GM12878 (cell line): Measurements from ENCODE around the gene PLK1. TPM values are rescaled to one million over a fixed set of nuclear protein-coding genes. Genes with fewer than 3 reads are reported as not detected.

Source experiments
- ATAC-seq: fragments of 200-7000 bp; cut with Tn5 transposase; 3 replicates; pipeline ENCODE4 v1.9.1; 2020; ENCODE audit warnings: mild to moderate bottlenecking, moderate library complexity
- BruUV-seq: library from RNA; stranded (reverse); fragments of 400-500 nt; replicated peaks from 2 replicates; lab custom pipeline; 2021; lab: Mats Ljungman, UMichigan
- CTCF ChIA-PET: fragments of 300-600 bp; sonication (Branson Sonifier 250); formaldehyde crosslinking; extraction: SDS; loops from one replicate; lab custom pipeline; 2021; ENCODE audit warnings: inconsistent platforms; lab: Yijun Ruan, JAX
- POLR2A ChIA-PET: fragments of 350-600 bp; formaldehyde crosslinking; extraction: SDS; loops from one replicate; lab custom pipeline; 2021; ENCODE audit warnings: inconsistent platforms; lab: Charles Lee
- RAD21 ChIA-PET: fragments of 300-600 bp; sonication (Branson Sonifier 250); formaldehyde crosslinking; loops from one replicate; lab custom pipeline; 2023; ENCODE audit warnings: antibody characterized with exemption; ENCODE audit not compliant: unreplicated experiment; lab: Charles Lee
- SMC1A ChIA-PET: fragments of 300-600 bp; sonication (Branson Sonifier 250); formaldehyde crosslinking; loops from one replicate; lab custom pipeline; 2023; ENCODE audit not compliant: unreplicated experiment, uncharacterized antibody; lab: Charles Lee
- DNase-seq: peaks from one replicate; pipeline ENCODE4 v3.0.0-alpha.2; 2011; ENCODE audit warnings: low read depth, low spot score
- FAIRE-seq: peaks from 3 replicates; lab custom pipeline; 2011; peaks lifted over from hg19 to GRCh38; lab: Jason Lieb, UNC
- H2AFZ ChIP-seq: 2 replicates; pipeline ENCODE4 v1.6.0; 2011; ENCODE audit warnings: low read depth, low read length, control low read depth; ENCODE audit not compliant: control insufficient read depth
- H3K27ac ChIP-seq: 2 replicates; pipeline ENCODE4 v1.5.1; 2011; ENCODE audit warnings: control low read depth; ENCODE audit not compliant: control insufficient read depth, insufficient read depth
- H3K27me3 ChIP-seq, 2 experiments: replicated peaks in 1 of 2; 2 replicates each; pipeline versions ENCODE4 v1.6.0 to v1.6.1; 2011; ENCODE audit warnings: low read length in 1 of 2; ENCODE audit not compliant: control insufficient read depth in 2 of 2, insufficient read depth in 2 of 2
- H3K36me3 ChIP-seq, 2 experiments: 2 replicates each; pipeline ENCODE4 v1.5.1; 2011; ENCODE audit warnings: low read length in 1 of 2; ENCODE audit not compliant: control insufficient read depth in 2 of 2, insufficient read depth in 2 of 2
- H3K4me1 ChIP-seq: 2 replicates; pipeline ENCODE4 v1.6.1; 2011; ENCODE audit warnings: mild to moderate bottlenecking, low read length, moderate library complexity, mixed read lengths; ENCODE audit not compliant: control insufficient read depth, insufficient read depth
- H3K4me2 ChIP-seq: 2 replicates; pipeline ENCODE4 v1.6.0; 2011; ENCODE audit warnings: control low read depth; ENCODE audit not compliant: control insufficient read depth, insufficient read depth
- H3K4me3 ChIP-seq: fragments of 200-600 bp; sonication (generic); 2 replicates; pipeline ENCODE4 v1.5.1; 2016
- H3K79me2 ChIP-seq: 2 replicates; pipeline ENCODE4 v1.6.0; 2011; ENCODE audit warnings: low read length; ENCODE audit not compliant: control insufficient read depth, insufficient read depth
- H3K9ac ChIP-seq: 2 replicates; pipeline ENCODE4 v1.8.0; 2011; ENCODE audit warnings: low read length, control low read depth, mixed read lengths; ENCODE audit not compliant: control insufficient read depth, insufficient read depth
- H3K9me3 ChIP-seq: replicated peaks from 3 replicates; pipeline ENCODE4 v1.5.1; 2011; ENCODE audit warnings: mild to moderate bottlenecking, low read length; ENCODE audit not compliant: control insufficient read depth, insufficient read depth
- H4K20me1 ChIP-seq: 2 replicates; pipeline ENCODE4 v1.6.0; 2011; ENCODE audit not compliant: control insufficient read depth, insufficient read depth
- CBFB ChIP-seq: IDR thresholded peaks from 2 replicates; pipeline ENCODE4 v1.6.1; 2016; ENCODE audit warnings: antibody characterized with exemption, low read depth
- CREB1 ChIP-seq: IDR thresholded peaks from 2 replicates; pipeline ENCODE4 v1.6.1; 2012; ENCODE audit warnings: low read depth, mild to moderate bottlenecking, inconsistent platforms
- EGR1 ChIP-seq, 2 experiments: IDR thresholded peaks; 1 replicate in 1 of 2; 2 replicates in 1 of 2; pipeline ENCODE4 v1.6.1; 2011 to 2012; ENCODE audit warnings: low read depth in 2 of 2, low read length in 2 of 2, borderline replicate concordance in 1 of 2, mild to moderate bottlenecking in 1 of 2, moderate library complexity in 1 of 2
- HDAC2 ChIP-seq: fragments of 200-600 bp; sonication (generic); IDR thresholded peaks from 2 replicates; pipeline ENCODE4 v1.6.1; 2017
- NRF1 ChIP-seq: conservative IDR thresholded peaks from 2 replicates; pipeline ENCODE4 v1.6.1; 2011; ENCODE audit warnings: mild to moderate bottlenecking, low read depth, low read length, improper control_type of control experiment
- RELA ChIP-seq: fragments of 450-650 bp; IDR thresholded peaks from 2 replicates; pipeline ENCODE4 v1.8.0; 2014; ENCODE audit warnings: borderline replicate concordance; ENCODE audit not compliant: partially characterized antibody
- SREBF2 ChIP-seq: IDR thresholded peaks from 2 replicates; pipeline ENCODE4 v1.6.1; 2012; ENCODE audit warnings: mild to moderate bottlenecking, low read length
- TCF12 ChIP-seq: IDR thresholded peaks from 2 replicates; pipeline ENCODE4 v1.6.1; 2011; ENCODE audit warnings: low read depth, mild to moderate bottlenecking, low read length
- TCF3 ChIP-seq: IDR thresholded peaks from 2 replicates; pipeline ENCODE4 v1.6.1; 2012; ENCODE audit warnings: low read depth, mild to moderate bottlenecking, low read length, borderline replicate concordance; ENCODE audit not compliant: insufficient read depth
- YBX1 ChIP-seq: fragments of 450-650 bp; IDR thresholded peaks from 2 replicates; pipeline ENCODE4 v1.6.1; 2016; ENCODE audit warnings: antibody characterized with exemption
- WGBS: methylation state at CpG from one replicate; pipeline ENCODE4 v1.1.6; 2016; ENCODE audit warnings: low lambda C conversion rate; ENCODE audit not compliant: insufficient replicate concordance, insufficient coverage; ENCODE audit errors: missing lambda C conversion rate; 5-methylcytosine and 5-hydroxymethylcytosine counted together
- in situ Hi-C: fragments of 300-500 bp; cut with MboI; formaldehyde crosslinking; loops from 9 replicates; pipeline ENCODE4 v1.14.3; 2018; ENCODE audit warnings: mixed read lengths
- intact Hi-C: fragments of 100-400 bp; cut with micrococcal nuclease; formaldehyde crosslinking; loops from one replicate; pipeline ENCODE4 v1.14.2; 2022; ENCODE audit not compliant: unreplicated experiment
- polyA plus RNA-seq, 11 experiments: library from polyadenylated mRNA; depleted of rRNA in 4 of 11; unstranded in 6 of 11; stranded (reverse) in 5 of 11; fragments of >200 nt; fragmentation: Nextera tagmentation in 4 of 11; fragmentation: Illumina TruSeq in 1 of 11; extraction: Ambion mirVana in 4 of 11; extraction: Trizol in 1 of 11; gene quantifications; 1 replicate in 1 of 11; 2 replicates in 10 of 11; pipeline versions ENCODE4 v1.2.1 to v1.2.3, GENCODE V29; 2011 to 2016; ENCODE audit warnings: inconsistent platforms in 2 of 11, missing spikeins in 2 of 11, low read depth in 1 of 11
- total RNA-seq, 4 experiments: library from RNA; depleted of rRNA in 3 of 4; stranded (reverse); fragments of >200 nt in 3 of 4; fragmentation: Illumina TruSeq in 1 of 4; extraction: Trizol in 1 of 4; gene quantifications; 2 replicates each; pipeline versions ENCODE4 v1.2.1 to v1.2.3, GENCODE V29; 2013 to 2021
- TF ChIP-seq, protein P1 (sequence below): fragments of 450-650 bp; IDR thresholded peaks from 2 replicates; pipeline ENCODE4 v1.6.1; 2017; ENCODE audit warnings: mild to moderate bottlenecking, low read depth, inconsistent platforms; ENCODE audit not compliant: poor library complexity, severe bottlenecking
- TF ChIP-seq, protein P2 (sequence below): fragments of 450-650 bp; IDR thresholded peaks from 2 replicates; pipeline ENCODE4 v1.6.1; 2016; ENCODE audit warnings: mild to moderate bottlenecking
- TF ChIP-seq, protein P3 (sequence below): fragments of 450-650 bp; IDR thresholded peaks from 2 replicates; pipeline ENCODE4 v1.6.1; 2017; ENCODE audit warnings: antibody characterized with exemption, mild to moderate bottlenecking, moderate library complexity
- TF ChIP-seq, protein P4 (sequence below): IDR thresholded peaks from 2 replicates; pipeline ENCODE4 v1.6.1; 2012; ENCODE audit warnings: low read length, inconsistent platforms

Gene PLK1
- total and polyA plus RNA-seq, 10 of the 15 experiments (the other 5 are each of a cell fraction or from before 2014, with no cell fraction given), result 11.3 to 191 (median 84.5) TPM

DNA sequence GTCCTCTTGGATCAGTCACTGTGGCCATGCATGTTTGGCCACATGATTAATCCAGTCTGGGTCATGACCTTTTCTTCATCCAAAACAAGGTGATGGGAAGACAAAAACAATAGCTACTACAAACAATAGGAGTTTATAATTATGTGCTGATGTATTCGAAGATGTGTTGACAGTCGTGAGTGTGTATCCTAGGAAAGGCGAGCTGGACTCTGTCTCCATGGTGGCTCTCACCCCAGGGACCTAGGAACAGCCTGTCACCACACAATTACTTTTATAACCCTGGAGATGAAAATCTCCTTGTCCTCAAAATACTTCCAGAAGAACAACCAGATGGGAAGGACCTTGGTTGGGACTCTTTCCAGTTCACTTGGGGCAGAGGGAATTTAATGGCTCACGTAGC lies 9.8 kb upstream of the PLK1 start (continued):
- no peak for TF ChIP-seq CBFB
- TF ChIP-seq, protein P1, sequence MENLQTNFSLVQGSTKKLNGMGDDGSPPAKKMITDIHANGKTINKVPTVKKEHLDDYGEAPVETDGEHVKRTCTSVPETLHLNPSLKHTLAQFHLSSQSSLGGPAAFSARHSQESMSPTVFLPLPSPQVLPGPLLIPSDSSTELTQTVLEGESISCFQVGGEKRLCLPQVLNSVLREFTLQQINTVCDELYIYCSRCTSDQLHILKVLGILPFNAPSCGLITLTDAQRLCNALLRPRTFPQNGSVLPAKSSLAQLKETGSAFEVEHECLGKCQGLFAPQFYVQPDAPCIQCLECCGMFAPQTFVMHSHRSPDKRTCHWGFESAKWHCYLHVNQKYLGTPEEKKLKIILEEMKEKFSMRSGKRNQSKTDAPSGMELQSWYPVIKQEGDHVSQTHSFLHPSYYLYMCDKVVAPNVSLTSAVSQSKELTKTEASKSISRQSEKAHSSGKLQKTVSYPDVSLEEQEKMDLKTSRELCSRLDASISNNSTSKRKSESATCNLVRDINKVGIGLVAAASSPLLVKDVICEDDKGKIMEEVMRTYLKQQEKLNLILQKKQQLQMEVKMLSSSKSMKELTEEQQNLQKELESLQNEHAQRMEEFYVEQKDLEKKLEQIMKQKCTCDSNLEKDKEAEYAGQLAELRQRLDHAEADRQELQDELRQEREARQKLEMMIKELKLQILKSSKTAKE, result no peak
- no peak for TF ChIP-seq SREBF2

DNA sequence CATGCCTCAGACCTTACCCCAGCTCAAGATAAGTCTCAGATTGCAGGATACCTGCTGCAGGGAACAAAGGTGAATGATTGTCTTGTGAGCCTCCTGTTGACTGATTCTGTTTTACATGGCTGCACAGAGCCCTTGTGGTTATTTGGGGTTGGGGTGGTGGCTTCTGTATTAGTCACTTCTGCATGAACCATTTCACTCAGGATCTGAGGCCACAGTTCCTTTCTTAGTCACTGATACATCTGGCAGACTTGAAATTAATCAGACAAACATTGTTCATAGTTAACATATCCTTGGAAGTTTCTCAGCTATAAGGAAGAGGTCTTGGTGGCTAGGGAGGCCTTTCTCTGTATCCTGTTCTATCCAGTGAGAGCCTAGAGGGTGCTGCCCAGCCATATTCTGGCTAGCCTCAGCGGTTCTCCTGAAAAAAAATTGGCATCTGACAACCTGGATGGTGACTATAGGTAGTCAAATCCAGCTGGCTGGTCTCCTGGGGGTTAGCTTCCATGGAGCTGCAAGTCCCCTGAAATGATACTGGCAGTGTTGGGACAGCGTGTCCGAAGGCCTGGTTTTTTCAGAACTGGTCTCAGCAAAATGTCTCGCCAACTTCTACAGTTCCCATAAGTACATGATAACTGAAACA lies 8.4 kb upstream of the PLK1 start:
- H3K9me3 ChIP-seq, result no peaks in the 10 kb centered on the region
- ChIA-PET CTCF (interaction anchor here (1.1 to 5.1 kb wide), 3 partner anchors 8 to 236 kb away, joined by 3 to 26 read pairs (median 7); partner anchors contain the start of genes NDUFAB1 and PLK1), SMC1A (interaction anchor here (1.3 to 1.4 kb wide), 2 partner anchors 16 to 112 kb away, joined by 3 to 6 read pairs; partner anchors contain the start of gene UBFD1), POLR2A (interaction anchor here (0.7 to 1.4 kb wide), 5 partner anchors 9 to 113 kb away, joined by 3 to 4 read pairs (median 3); partner anchors contain the start of gene PLK1), RAD21 (interaction anchor here (1.0 to 1.8 kb wide), 3 partner anchors 8 to 28 kb away, joined by 4 to 5 read pairs (median 5); partner anchors contain the start of gene PLK1)
- H3K9ac ChIP-seq, result no peak overlapping the region
- H3K27ac ChIP-seq, result peak overlapping the region; percentile 29; the same call in 1 of the 2 replicates
- H3K36me3 ChIP-seq, result peaks cover 9 to 21% of the 10 kb centered on the region in 2 experiments; a peak in 3 of 4 replicates
- intact Hi-C loops, result no loop called here
- BruUV-seq, result no TSS peak
- peak overlapping the region; percentile 18; the same call in 1 of the 2 replicates for H3K4me3 ChIP-seq
- no peak overlapping the region for H2AFZ ChIP-seq
- ATAC-seq (peak; percentile 99), FAIRE-seq (peak; percentile 84), DNase-seq (peak; percentile 77)
- peaks cover 6% of the 10 kb centered on the region; the same call in 1 of the 2 replicates for H4K20me1 ChIP-seq
- in situ Hi-C loops, result no loop called here
- peaks cover 2% of the 10 kb centered on the region; the same call in 1 of the 2 replicates for H3K79me2 ChIP-seq
- H3K27me3 ChIP-seq, result no peaks in the 10 kb centered on the region
- H3K4me1 ChIP-seq, result peaks cover 29% of the 10 kb centered on the region
- H3K4me2 ChIP-seq, result peak overlapping the region; percentile 76
- 50% methylated on average over 4 of the region's 4 CpGs for WGBS
- TF ChIP-seq EGR1 (IDR thresholded peaks at IDR 0.05; ENCODE audit: borderline replicate concordance in 1 of 2, low read depth in 2 of 2, low read length in 2 of 2) (no peak), TCF3 (peak; percentile 99), NRF1 (no peak), HDAC2 (no peak), TCF12 (peak; percentile 97), RELA (no peak), CREB1 (peak; percentile 65; the same call in 1 of the 2 replicates), YBX1 (no peak)
- TF ChIP-seq, protein P2, sequence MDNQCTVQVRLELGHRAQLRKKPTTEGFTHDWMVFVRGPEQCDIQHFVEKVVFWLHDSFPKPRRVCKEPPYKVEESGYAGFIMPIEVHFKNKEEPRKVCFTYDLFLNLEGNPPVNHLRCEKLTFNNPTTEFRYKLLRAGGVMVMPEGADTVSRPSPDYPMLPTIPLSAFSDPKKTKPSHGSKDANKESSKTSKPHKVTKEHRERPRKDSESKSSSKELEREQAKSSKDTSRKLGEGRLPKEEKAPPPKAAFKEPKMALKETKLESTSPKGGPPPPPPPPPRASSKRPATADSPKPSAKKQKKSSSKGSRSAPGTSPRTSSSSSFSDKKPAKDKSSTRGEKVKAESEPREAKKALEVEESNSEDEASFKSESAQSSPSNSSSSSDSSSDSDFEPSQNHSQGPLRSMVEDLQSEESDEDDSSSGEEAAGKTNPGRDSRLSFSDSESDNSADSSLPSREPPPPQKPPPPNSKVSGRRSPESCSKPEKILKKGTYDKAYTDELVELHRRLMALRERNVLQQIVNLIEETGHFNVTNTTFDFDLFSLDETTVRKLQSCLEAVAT, result peak; percentile 88
- TF ChIP-seq, protein P3, sequence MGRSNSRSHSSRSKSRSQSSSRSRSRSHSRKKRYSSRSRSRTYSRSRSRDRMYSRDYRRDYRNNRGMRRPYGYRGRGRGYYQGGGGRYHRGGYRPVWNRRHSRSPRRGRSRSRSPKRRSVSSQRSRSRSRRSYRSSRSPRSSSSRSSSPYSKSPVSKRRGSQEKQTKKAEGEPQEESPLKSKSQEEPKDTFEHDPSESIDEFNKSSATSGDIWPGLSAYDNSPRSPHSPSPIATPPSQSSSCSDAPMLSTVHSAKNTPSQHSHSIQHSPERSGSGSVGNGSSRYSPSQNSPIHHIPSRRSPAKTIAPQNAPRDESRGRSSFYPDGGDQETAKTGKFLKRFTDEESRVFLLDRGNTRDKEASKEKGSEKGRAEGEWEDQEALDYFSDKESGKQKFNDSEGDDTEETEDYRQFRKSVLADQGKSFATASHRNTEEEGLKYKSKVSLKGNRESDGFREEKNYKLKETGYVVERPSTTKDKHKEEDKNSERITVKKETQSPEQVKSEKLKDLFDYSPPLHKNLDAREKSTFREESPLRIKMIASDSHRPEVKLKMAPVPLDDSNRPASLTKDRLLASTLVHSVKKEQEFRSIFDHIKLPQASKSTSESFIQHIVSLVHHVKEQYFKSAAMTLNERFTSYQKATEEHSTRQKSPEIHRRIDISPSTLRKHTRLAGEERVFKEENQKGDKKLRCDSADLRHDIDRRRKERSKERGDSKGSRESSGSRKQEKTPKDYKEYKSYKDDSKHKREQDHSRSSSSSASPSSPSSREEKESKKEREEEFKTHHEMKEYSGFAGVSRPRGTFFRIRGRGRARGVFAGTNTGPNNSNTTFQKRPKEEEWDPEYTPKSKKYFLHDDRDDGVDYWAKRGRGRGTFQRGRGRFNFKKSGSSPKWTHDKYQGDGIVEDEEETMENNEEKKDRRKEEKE, result no peak
- TF ChIP-seq, protein P4, sequence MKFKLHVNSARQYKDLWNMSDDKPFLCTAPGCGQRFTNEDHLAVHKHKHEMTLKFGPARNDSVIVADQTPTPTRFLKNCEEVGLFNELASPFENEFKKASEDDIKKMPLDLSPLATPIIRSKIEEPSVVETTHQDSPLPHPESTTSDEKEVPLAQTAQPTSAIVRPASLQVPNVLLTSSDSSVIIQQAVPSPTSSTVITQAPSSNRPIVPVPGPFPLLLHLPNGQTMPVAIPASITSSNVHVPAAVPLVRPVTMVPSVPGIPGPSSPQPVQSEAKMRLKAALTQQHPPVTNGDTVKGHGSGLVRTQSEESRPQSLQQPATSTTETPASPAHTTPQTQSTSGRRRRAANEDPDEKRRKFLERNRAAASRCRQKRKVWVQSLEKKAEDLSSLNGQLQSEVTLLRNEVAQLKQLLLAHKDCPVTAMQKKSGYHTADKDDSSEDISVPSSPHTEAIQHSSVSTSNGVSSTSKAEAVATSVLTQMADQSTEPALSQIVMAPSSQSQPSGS, result peak; percentile 98
